Activated CD4-positive, alpha-beta T cell treated with anti-CD3 and anti-CD28 coated beads for 48 hours (primary cell): ENCODE results near the gene NKAIN2.
"Not testable (repeated sequence)": the region's sequence is repeated elsewhere in the genome, so short reads cannot be mapped to it uniquely, and the experiment has no call there.

Experiments used
- DNase-seq: peaks from one replicate; pipeline ENCODE4 v3.0.0-alpha.2; 2020

Gene NKAIN2

DNA sequence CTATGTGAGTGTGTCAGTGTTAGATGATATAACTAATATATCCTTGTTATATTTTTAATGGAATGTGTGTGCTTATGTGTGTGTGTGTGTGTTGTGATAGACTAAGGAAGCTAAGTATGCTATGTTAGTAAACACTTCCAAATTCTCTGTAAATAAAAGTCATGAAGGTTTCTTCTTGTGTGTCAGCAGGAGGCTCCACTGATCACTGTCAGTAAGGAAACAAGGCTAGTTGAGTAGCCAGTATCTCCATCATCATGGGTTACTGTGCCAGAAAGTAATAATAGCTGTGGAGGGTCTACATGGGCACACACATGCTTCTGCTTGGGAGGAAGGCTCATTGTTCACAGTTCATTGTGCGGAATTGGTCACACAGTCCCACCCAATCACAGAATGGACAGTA, 855.8 kb downstream of the NKAIN2 start:
- DNase-seq = no peak

DNA sequence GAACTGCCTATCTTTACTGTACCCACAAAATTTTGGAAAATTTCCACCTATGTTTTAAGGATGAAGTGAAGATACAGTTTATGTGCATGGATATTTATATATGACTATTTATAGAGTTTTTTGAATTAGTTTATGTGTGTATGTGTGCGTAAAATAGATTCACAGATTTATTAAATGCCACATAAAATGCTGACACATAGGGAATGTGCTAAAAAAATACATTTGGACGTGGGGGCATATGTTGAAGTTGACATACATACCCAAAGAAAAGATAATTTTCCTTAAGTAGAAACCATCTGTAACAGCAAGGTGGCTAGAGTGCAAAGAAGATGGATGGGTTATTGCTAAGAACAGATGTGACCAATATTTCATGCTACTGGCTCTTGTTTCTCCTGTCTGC, 856.5 kb downstream of the NKAIN2 start:
- no peak for DNase-seq

DNA sequence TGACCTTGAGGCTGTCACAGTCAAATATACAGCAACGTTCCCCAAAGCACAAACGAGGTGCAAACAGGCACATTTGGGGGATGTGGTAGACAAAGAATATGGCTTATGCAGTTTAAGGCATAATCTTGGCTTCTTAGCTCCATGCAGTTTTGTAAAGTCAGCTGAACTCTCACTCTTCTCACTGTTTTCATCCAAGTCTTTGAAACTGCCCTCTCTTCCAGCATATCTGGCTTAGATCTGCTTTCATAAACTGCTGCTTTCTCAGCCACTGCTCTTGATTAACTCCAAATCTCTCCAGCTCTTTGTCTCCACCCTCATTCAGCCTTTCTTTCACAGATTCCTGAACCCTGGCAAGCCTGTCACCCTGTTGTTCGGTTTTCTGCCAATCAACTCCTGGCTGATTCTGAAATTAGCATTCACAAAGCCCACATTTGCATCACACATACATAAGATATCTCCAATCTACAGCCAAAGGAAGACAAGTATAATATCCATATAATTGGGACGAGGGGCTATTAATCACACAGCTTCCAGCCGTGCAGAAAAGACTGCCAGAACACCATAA, 857.5 kb downstream of the NKAIN2 start:
- DNase-seq = no peak

DNA sequence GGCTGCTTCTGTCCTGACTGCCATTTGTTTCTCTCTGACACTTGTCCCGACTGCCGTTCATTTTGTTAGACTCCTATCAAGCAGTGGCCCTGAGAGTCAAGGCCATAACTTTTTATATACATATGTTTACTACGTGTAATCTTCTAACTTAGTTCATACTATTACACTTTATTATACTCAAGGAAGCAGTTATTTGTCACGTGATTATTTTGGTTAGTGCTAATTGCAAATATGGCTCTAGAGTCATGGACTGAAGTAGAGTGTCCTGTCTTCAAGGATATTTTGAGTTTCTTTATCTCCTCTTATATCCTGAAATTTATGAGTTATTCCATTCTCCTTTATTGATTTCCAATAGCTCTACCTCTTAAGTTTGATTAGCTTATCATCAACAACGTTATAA, 864.4 kb downstream of the NKAIN2 start:
- no peak for DNase-seq

DNA sequence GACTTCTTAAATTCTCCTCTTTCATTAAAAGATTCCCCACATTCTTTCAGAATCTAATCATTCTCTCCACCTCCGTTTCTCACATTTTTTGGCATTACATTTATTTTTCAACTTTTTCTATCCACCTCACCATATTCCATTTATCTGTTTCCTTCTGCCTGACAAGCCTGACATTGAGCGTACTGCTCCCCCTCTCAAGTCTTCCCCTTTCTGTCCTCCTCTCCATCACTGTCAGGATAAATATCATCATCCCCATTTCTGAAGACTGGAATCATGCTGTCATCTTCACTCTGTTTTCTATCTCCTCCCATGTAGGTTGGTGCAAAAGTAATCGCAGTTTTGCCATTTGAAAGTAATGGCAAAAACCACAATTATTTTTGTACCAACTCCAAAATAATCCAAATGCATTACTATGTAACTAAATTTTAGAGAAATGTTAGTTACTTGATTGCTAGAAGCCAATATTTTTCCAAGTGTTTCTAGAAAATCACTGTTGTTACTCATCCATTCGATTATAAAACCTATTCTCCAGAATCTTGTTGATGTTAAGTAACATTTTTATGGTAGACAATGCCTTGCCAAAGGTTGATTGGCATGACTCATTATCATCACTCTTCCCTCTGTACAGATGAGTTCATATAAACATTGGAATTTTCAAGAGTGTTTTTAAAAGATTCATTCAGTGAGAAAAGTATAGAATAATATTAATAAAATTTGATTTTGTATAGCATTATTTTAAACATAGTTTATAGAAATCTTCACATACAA, 866.2 kb downstream of the NKAIN2 start:
- DNase-seq = no peak

DNA sequence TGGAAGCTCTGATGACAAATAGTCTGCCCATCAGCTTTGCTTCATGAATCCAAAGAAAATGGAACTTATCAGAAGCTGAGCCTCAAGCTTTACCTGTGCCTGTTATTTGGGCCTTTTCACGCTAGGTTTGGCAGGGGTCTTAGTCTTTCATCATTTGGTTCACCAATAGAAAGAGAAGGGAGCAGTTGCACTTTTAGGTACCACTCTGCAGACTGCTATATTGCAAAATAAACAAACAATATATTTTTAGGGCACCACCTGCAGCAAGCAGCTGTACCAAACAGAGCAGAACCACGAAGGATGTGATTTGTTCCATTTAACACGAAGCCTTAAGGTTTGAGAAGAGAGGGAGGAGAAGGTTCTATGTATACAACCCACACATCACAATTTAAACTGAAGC, 867.1 kb downstream of the NKAIN2 start:
- DNase-seq = no peak

DNA sequence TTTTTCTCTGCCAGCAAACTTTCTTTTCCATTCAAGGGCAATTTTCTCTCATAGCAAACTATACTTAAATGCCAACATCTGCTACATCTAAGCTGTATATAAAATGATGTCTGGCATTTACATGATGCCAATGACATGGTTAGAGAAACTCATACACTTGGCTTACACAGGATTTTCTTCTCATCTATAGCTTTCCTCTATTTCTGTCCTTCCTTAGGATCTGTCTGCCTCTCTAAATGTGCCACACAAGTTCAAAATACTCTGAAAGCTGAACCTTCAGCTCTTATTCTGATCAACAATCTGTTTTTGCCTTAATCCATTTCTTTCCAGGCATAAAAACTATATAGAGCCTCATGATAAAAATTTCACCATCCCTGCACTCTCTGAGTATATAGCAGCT, 867.7 kb downstream of the NKAIN2 start:
- DNase-seq = no peak

DNA sequence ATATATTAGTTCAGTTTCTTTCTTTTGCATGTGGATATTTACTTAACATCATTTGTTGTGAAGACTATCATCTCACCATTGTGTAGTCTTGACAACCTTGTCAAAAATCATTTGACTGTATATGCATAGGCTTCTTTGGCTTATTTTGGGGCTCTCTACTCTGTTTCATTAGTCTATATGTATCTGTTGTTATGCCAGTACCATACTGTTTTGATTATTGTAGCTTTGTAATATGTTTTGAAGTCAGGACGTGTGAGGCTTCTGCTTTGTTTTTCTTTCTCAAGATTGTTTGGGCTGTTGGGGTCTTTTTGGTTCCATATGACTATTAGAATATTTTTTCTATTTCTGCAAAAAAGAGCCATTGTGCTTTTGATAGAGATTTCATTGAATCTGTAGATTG, 870.4 kb downstream of the NKAIN2 start:
- DNase-seq = no peak

DNA sequence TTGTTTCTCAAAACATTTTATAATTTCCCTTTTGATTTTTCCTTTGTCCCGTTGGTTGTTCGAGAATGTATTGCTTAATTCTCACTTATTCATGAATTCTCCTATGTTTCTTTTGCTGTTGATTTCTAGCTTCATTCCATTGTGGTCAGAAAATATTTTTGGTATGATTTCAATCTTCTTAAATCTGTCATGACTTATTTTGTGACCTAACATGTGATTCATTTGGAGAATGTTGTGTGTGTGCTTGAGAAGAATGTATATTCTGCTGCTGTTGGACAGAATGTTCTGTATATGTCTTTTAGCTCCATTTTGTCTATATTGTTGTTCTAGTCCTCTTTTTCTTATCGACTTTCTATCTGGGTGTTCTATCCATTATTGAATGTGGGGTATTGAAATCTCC, 872.4 kb downstream of the NKAIN2 start:
- DNase-seq = no peak

DNA sequence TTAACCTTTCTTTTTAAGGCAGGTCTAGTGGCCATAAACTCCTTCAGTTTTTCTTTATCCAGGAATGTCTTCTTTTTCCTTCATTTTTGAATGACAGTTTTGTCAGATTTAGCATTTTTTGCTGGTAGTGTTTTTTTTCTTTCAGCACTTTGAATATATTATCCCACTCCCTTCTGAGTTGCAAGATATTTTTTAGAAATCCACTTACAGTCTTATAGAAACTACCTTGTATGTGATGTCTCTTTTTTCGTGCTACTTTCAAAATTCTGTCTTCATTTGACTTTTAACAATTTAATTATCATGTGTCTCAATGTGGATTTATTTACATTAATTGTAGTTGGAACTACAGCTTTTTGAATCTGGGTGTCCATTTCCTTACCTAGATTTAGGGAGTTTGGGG, 874.2 kb downstream of the NKAIN2 start:
- DNase-seq = no peak

DNA sequence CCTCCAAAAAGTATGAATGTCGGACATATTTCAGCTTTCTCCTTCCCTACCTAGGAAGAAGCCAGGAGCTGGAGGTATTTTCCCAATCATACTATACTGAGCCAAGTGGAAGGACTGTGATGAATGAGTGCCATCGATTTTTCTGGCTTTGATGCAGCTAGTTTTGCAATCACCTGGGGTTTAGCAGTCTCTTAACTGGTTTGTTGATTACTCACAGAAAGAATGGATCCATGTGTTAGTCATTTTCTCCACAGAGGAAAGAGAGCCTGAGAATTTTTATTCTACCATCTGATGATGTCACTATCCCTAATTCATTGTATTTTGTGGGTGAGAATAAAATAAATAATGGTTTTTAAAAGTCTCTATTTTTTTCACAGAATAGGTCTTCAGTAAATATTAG, 875.7 kb downstream of the NKAIN2 start:
- DNase-seq = no peak

DNA sequence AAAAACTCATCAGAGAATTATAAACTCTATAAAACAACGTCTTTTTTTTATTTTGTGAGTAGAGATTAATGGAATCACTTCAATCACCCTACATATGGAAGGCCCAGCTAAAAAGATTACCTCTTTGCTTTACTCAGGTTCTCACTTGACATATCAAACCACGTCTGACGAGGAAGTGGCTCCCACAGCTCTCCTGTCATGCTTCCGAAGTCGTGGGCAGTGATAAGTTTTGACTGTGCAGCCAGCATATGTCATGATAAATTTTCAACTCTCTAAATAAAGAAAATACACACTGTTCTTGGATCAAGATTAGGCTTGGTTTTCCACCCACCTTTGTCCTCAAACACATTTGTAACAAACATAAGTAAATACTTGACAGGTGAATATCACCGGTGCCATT, 879.1 kb downstream of the NKAIN2 start:
- DNase-seq = no peak

DNA sequence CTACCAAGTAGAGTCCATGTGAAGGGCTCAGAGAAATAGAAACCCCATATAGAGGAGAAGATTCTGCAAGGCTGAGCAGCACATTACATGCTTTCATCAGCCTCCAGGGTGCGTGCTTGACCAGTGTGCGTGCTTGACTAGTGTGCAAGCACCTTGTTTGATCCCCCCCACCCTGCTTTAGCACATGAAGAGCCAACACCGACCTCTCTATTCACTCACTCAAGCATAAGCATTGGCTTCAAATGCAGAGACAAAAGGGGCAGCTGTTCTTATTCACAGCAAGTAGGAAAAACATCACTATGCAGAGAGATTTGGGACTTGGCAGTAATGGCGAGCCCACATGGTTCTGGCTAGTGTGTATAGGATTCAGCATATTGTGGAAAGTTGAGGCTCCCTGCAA, 879.8 kb downstream of the NKAIN2 start:
- DNase-seq = no peak

DNA sequence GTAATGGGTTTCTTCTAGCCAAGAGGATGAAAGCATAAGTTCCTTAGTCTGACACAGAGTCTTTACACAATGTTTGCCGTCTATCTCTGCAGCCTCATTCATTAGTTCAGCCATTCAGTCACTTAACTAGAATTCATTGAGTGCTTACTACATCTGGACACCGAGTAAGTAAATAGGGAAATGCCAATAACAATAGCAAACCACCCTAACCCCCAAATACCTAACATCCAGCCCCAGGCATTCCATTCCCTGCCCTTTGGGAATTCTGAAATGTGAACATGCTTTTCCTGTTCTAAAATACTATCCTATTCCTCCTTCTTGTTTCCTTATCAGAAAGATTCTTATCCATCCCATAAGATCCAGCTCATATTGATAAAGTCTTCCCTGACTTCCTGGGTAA, 881.0 kb downstream of the NKAIN2 start:
- DNase-seq = no peak

DNA sequence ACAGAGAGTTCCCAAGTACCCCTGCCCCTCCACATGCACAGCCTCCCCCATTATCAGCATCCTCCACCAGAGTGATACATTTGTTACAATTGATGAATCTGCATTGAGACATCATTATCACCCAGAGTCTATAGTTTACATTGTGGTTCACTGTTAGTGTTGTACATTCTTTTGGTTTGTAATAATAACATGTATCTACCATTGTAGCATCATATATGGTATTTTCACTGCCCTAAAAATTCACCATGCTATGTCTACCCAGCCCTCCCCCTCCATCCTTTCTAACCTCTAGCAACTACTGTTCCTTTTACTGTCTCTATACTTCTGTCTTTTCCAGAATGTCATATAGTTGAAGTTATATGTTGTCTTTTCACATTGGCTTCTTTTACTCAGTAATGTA, 884.7 kb downstream of the NKAIN2 start:
- DNase-seq = no peak

DNA sequence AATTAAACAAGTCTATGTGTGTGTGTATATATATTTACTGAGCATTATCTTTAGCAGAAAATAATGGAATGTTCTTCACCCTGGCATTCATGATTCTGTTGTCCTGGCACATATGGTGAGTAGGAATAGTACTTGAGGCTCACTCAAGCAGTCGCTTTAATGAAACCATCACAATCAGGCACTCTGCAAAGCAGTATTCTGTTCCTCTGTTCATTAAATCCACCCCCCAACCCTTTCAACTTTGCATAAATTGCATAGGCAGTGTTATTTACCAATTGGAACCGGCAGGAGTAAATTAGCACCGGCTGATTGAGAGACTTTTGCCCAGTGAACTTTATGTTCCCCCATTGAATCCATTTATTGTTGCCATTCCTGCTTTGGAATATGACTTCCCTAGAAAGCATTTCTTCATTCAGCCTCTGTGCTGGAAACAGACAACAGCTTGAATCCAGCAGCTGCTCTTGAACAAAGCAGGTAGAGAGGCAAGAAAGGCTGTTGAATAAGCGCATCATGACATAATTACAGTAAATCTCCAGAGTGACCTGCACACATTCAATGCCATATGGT, 890.6 kb downstream of the NKAIN2 start:
- no peak for DNase-seq

DNA sequence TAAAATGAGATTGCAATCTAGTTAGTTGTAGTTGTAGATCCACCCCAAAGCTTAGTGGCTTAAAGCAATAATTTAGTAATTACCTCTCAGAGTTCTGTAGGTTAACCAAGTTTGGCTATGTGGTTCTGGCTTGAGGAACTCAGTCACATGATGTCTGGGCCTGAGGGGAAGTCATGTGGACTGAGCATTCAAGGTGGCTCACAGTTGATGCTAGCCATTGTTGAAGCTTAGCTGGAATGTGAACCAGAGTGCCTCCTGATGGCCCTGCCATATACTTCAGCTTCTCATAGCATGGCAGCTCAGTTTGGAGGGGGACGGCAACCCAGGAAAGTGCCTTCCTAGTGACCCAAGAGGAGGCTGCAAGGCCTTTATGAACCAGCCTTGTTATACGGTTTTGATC, 895.4 kb downstream of the NKAIN2 start:
- no peak for DNase-seq

DNA sequence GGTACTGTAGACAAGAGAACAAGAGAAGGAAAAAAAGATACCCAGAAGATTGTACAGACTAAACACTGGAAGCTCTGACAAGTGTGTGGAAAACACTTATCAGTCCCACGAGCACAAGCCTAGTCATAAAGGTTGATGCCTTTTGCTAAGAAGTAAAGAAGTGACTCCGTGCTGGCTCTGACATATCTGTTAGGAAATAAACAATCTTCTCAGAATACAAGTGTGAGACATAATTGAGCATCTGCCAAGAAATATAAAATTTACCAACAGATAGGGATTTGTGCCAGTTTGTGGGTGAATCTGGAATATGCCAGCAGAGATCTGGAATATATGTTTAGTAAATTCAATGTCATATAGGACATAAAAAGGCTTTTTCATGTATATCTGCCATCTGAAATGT, 899.9 kb downstream of the NKAIN2 start:
- DNase-seq = no peak

DNA sequence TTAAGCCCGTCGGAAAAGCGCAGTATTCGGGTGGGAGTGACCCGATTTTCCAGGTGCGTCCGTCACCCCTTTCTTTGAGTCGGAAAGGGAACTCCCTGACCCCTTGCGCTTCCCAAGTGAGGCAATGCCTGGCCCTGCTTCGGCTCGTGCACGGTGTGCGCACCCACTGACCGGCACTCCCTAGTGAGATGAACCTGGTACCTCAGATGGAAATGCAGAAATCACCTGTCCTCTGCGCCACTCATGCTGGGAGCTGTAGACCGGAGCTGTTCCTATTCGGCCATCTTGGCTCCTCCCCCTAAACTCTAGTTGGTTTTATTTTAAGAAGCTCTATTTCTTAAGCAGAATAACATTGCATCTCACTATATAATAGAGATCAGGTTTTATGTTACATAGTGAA, 908.9 kb downstream of the NKAIN2 start:
- not testable (repeated sequence) for DNase-seq

DNA sequence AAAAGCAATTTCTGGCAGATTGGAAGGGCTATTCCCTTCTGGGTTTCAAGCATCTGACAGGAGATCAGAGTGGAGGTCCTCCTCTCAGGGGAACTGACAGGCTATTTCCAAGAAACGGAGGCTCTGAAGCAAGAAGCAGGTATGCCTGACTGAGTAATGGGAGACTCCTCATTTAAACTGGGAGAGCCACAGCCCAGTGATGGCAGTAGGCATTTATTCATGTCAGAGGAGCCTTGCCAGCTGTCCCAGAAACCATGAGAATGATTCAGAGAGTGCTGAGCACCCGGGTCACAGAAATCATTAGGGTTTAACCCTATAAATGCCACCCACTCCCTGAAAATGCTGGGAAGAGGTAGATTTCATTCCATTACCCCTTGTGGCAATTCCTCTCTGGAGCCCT, 911.1 kb downstream of the NKAIN2 start:
- no peak for DNase-seq

DNA sequence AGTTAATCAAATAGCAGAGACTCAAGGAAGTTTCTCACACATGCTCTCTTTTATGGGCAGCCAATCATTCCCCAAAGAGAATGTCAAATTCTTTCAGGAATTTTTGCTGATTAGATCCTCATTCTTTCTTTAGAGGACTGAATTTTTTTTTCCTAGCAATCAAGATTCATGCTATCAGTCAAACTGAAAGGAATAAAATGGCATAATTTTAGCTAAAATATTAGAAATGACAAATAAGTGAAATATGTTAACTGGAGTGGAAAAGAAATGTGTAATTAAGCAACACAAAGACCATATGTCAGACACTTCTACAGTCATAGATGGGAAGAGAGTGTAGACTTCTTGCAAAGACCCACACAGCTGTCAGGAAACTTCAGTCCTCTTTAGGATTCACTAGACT, 916.2 kb downstream of the NKAIN2 start:
- no peak for DNase-seq

DNA sequence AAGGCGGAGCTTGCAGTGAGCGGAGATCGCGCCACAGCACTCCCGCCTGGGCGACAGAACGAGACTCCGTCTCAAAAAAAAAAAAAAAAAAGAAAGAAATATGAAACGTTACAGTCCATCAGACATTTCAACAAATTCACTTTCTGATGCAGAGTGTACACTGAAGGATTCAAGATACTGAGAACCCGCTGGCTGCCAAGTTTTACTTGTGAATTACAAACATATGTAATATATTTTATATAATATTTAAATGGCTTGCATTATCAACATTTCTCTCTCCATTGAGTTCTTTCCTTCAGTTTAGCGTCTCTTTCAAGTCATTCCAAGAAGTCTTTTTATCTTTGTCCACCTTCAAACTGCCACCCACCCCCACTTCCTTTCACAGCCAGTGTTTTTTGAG, 917.7 kb downstream of the NKAIN2 start:
- no peak for DNase-seq

DNA sequence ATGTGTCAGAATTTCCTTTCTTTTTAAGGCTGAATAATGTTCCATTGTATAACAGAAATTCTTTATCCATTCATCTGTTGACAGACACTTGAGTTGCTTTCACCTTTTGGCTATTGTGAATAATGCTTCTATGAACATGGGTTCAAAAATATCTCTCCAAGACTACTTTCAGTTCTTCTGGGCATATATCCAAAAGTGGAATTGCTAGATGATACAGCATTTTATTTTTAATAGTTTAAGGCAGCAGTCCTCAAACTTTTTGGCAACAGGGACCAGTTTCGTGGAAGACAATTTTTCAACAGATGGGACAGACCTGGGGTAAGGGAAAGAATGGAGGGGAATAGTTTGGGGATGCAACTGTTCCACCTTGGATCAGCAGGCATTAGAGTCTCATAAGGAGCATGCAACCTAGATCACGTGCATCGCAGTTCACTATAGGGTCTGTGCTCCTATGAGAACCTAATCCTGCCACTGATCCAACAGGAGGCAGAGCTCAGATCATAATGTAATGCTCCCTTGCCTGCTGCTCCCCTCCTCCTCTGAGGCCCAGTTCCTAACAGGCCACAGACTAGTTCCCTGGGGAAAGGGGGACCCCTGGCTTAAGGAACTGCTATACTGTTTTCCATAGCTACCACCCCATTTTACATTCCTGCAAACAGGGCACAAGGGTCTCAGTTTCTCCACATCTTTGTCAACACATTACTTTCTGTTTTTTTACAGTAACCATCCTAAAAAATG, 918.6 kb downstream of the NKAIN2 start:
- DNase-seq = no peak

DNA sequence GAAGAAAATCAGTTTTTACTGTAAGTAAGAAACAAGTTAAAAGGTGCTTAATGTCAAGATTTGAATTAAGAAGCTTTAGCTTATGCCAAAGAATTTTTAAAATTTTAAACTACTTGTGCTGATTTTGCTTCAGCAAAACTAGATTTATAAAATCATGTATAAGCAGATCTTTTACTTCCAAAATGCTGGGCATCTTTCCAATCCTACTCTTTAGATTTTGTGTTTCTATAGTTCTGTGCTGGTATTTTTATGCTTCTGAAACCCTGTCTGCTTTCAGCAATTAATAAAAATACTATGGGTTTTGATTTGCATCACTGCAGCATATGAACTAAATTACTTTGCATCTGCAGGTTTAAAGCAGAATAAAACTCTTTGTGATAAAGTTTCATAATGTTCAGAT, 920.0 kb downstream of the NKAIN2 start:
- DNase-seq = no peak
